ENCODE results near the gene ALDH1L1.
"Not testable (repeated sequence)": the region's sequence is repeated elsewhere in the genome, so short reads cannot be mapped to it uniquely, and the experiment has no call there.

The ALDH1L1 gene

GRCh38 chr3:126078866-126079265, 101.5 kb downstream of the ALDH1L1 start:
- DNase-seq: no peak

DNA sequence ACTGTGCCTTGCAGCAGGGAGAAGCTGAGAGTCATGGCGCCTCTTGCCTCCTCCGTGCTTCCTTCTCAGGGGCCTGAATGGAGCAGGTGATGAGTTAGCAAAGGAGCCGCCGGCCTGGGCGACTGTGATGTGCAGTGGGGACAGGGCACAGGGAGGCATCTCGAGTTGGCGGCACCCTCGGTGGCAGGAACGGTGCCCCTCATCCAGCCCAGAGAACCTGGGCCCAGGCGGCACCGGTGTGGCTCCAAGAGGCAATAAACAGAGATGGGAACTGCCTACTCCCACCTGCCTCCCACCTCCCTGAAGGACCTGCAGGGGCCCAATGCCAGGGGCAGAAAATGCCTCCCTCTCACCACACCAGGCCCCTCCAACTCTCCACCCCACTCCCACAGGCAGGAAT, 102.6 kb downstream of the ALDH1L1 start:
- no peak for DNase-seq

GRCh38 chr3:126076140-126076539, 104.2 kb downstream of the ALDH1L1 start:
- no peak for DNase-seq

DNA sequence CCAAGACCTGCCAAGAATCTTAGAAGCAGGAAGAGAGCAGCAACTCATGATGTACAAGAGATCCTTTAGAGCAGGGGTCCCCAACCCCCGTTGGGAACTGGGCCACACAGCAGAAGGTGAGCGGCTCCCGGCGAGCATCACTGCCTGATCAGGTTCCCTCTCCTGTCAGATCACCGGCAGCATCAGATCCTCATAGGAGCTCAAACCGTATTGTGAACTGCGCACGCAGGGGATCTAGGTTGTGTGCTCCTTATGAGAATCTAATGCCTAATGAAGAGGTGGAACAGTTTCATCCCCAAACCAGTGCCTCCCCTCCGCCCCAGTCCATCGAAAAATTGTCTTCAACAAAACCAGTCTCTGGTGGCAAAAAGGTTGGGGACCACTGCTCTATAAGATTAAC, 110.2 kb downstream of the ALDH1L1 start:
- no peak for DNase-seq

- DNase-seq: no peak
These were observed 112.4 kb downstream of the ALDH1L1 start for GRCh38 chr3:126067959-126068358.

DNA sequence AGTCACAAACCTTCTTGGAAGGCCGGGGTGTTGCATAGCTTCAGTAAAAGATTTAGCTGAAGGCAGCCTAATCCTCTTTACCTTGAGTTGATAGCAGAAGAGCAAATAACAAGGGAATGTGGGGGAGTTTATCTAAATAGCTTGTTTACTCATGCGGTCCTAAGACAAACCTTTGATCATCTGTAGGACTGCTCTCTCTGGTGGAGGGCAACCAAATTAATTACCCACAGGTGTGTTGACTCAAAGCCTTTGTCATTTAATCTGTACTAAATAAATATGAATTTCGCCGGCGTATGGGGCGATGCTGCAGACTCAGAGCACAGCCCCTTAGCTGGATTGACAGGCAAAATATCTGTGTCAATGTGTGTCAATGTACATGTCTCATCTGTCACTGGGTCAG, 113.7 kb downstream of the ALDH1L1 start:
- DNase-seq: not testable (repeated sequence)

DNA sequence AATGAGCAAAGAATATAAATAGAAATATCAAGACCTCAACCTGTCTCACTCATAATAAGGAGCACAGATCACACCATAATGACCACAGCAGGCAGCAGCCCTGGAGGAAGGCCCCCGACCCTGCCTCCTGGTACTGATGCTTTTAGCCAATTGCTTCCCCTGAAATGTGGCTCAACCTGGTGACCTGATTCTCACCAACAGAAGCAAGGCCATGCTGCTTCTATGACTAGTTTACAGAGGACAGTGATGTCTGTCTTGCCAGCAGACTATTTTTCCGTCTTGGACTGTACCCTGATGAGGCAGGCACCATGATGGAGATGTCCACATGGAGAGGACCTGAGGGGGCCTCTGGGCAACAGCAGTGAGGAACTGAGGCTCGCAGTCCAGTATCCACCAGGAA, 114.5 kb downstream of the ALDH1L1 start:
- no peak for DNase-seq

- no peak for DNase-seq
These were observed 115.6 kb downstream of the ALDH1L1 start for GRCh38 chr3:126064627-126065258.

DNA sequence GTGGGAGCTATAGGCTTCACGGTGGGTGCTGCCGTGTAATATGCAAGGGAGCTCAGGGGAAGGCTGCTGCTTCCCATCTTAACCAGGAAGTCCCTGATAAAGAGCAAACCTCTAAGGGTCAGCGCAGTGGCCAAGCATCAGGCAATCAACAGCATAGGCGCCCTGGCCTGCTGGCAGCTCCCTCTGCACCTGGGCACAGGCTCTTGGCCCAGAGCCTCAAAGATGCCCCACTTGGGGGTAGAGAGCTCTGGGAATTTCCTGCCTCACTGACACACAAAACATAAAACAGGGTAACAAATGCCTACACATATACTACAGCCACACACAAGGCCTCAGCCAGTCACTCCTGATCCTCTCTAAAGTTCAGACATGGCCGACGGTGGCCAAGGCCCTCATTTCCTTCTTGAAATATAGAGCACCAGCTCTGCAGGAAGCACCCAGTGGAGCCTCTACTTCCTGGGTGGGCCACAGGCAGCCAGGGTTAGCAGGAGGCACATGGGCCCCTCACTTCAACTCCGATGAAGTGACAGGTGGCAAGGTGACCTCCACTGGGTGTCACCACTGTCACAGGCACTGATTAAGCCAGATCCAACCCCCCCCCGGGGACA, 116.9 kb downstream of the ALDH1L1 start:
- no peak for DNase-seq

GRCh38 chr3:126061301-126062032, 118.9 kb downstream of the ALDH1L1 start:
- DNase-seq: no peak

- no peak for DNase-seq
These were observed 119.7 kb downstream of the ALDH1L1 start for GRCh38 chr3:126060613-126061145.

DNA sequence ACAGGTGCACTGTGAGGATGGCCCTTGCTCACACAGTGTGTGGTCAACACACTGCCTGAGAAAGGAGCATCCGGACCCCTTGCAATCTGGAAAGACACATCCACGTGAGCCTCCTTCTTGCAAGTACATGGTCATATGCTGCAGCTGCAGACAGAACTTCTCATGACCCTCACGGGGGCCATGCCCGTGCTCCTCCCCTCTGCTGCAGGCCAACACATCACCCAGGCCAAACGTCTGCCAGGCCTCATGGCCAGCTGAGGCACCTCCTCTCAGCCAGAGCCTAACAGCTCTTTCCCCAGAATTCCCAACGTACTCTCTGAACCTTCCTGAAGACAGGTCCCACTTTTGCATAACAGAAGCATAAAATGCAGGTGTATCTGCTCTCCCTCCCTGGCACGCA, 121.7 kb downstream of the ALDH1L1 start:
- DNase-seq: no peak

GRCh38 chr3:126057936-126058335, 122.5 kb downstream of the ALDH1L1 start:
- no peak for DNase-seq

DNA sequence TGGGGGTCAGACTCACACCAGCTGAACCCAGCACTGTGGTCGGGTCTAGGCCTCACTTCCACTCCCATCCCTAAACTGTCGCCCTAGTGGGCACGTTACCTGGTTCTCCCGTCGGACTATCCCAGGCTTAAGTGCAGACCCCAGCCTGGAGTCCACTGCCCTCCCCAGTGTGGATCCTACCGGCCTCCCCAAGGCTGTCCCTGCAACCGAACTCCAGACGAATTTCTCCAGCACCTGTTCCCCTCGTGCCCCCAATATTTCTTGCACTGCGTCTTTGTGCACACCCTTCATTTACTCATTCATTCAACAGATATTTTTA, 122.9 kb downstream of the ALDH1L1 start:
- DNase-seq: no peak

DNA sequence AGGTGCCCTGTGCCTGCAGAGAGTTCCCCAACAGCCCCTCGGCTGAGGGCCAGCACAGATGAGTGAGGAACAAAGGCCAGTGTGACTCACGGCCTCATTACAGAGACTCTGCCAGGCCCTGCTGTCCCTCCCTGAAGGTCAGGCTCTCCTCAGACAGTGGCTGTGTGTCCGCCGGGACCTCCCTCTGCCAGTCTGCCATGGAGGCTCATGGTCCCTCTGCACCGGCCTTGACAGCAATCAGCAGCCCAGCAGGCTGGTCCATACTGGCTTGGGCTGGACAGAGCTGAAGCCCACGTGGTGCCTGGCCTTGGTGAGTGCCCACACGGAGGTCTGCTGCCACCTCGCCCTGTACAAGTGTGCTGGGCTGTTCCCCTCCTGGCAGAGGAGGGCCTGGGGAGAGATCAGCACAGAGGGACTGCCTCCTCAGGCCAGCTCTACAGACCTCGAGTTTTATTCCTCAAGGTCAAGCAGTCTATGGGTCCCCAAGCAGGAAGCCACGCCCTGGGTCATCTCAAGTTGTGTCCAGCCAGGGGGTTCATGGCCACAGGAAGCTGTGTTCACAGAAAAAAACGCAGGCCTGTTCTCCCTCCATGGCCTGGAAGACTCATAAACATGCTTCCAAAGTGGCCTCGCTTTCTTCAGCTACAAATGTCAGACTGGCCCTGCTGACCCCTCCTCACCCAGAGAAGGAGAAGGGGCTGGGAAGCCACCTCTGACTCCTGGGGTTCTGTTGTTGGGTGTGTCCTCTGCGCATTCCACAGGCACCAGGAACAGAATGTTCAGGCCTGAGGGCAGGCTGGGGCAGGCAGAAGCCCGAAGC, 123.5 kb downstream of the ALDH1L1 start:
- DNase-seq: no peak

- DNase-seq: no peak
These were observed 124.3 kb downstream of the ALDH1L1 start for GRCh38 chr3:126056088-126056487.

- no peak for DNase-seq
These were observed 125.5 kb downstream of the ALDH1L1 start for GRCh38 chr3:126054870-126055269.

GRCh38 chr3:126053949-126054569, 126.3 kb downstream of the ALDH1L1 start:
- no peak for DNase-seq
